ENCODE measurements around the gene CACNA1A. TPM values are rescaled to one million over a fixed set of nuclear protein-coding genes. Genes with fewer than 3 reads are reported as not detected.

The CACNA1A gene
- total and polyA plus RNA-seq, 3 experiments from 2014 or later = 0.20 to 0.42 TPM; not detected in 1

- Mint-ChIP-seq H3K4me3 (no peak overlapping the region), H3K27ac (no peak overlapping the region), H3K36me3 (no peaks in the 10 kb centered on the region), H3K9me3 (peaks cover 0 to 3% (median 0%) of the 10 kb centered on the region in 5 donors), H3K27me3 (peaks cover 17 to 37% of the 10 kb centered on the region in 2 donors), H3K4me1 (no peaks in the 10 kb centered on the region)
- no peak overlapping the region for H3K27ac ChIP-seq (ENCODE audit: low read depth, low read length)
- no peaks in the 10 kb centered on the region for H3K9me3 ChIP-seq (ENCODE audit: low read length)
- no peaks in the 10 kb centered on the region for H3K4me1 ChIP-seq (ENCODE audit: insufficient read depth, low read length)
- CTCF ChIA-PET = no interaction called here
- H3K4me3 ChIP-seq (ENCODE audit: low read length) = no peak overlapping the region
- no peaks in the 10 kb centered on the region for H3K27me3 ChIP-seq (ENCODE audit: insufficient read depth, low read length, poor library complexity, severe bottlenecking)
- no peaks in the 10 kb centered on the region for H3K36me3 ChIP-seq (ENCODE audit: insufficient read depth, low read length)
- DNase-seq = no peak
- POLR2A ChIA-PET = no interaction called here
Observed at GRCh38 chr19:13460045-13460444, 46.2 kb downstream of the CACNA1A start.

DNA sequence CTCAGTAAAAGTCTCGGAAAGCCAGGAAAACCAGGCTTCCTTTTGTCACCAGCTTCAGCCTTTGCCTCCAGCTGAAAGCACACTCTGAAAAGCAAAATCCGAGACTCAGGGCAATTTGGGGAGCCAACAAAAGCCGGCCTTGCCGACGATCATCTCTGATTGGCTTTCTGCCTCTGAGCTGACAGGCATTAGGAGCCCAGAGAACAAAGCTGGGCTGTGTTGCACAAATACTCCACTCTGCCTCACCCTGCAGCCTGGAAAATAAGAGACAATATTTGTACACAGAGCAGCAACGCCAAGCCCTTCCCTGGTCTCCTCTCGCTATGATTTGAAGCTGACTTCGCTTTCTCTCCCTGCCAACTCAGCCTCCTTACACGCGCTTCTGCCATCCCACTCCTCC is 46.9 kb downstream of the CACNA1A start:
- DNase-seq = no peak
- Mint-ChIP-seq H3K27ac (no peak overlapping the region), H3K27me3 (peaks cover 18 to 40% of the 10 kb centered on the region in 2 donors), H3K4me3 (no peak overlapping the region), H3K9me3 (peaks cover 0 to 5% (median 0%) of the 10 kb centered on the region in 5 donors), H3K36me3 (no peaks in the 10 kb centered on the region), H3K4me1 (no peaks in the 10 kb centered on the region)
- Histone ChIP-seq H3K9me3 (ENCODE audit: low read length) (no peaks in the 10 kb centered on the region), H3K27me3 (ENCODE audit: insufficient read depth, low read length, poor library complexity, severe bottlenecking) (no peaks in the 10 kb centered on the region), H3K27ac (ENCODE audit: low read depth, low read length) (no peak overlapping the region), H3K4me1 (ENCODE audit: insufficient read depth, low read length) (no peaks in the 10 kb centered on the region), H3K4me3 (ENCODE audit: low read length) (no peak overlapping the region), H3K36me3 (ENCODE audit: insufficient read depth, low read length) (no peaks in the 10 kb centered on the region)
- ChIA-PET POLR2A (no interaction called here), CTCF (no interaction called here)

GRCh38 chr19:13451434-13451995 is 54.8 kb downstream of the CACNA1A start:
- Histone ChIP-seq H3K4me1 (ENCODE audit: insufficient read depth, low read length) (no peaks in the 10 kb centered on the region), H3K9me3 (ENCODE audit: low read length) (peaks cover 8% of the 10 kb centered on the region), H3K27me3 (ENCODE audit: insufficient read depth, low read length, poor library complexity, severe bottlenecking) (no peaks in the 10 kb centered on the region), H3K4me3 (ENCODE audit: low read length) (no peak overlapping the region), H3K36me3 (ENCODE audit: insufficient read depth, low read length) (no peaks in the 10 kb centered on the region), H3K27ac (ENCODE audit: low read depth, low read length) (no peak overlapping the region)
- no peak for DNase-seq
- ChIA-PET CTCF (no interaction called here), POLR2A (no interaction called here)
- Mint-ChIP-seq H3K4me1 (no peaks in the 10 kb centered on the region), H3K27me3 (peaks cover 19 to 23% of the 10 kb centered on the region in 2 donors), H3K27ac (no peak overlapping the region), H3K9me3 (peaks cover 18 to 37% (median 36%) of the 10 kb centered on the region in 5 donors), H3K36me3 (peaks cover 0 to 3% (median 0%) of the 10 kb centered on the region in 3 donors), H3K4me3 (no peak overlapping the region)

GRCh38 chr19:13447978-13448377 is 58.3 kb downstream of the CACNA1A start:
- Mint-ChIP-seq H3K4me3 (no peak overlapping the region), H3K4me1 (no peaks in the 10 kb centered on the region), H3K9me3 (peaks cover 18 to 36% (median 33%) of the 10 kb centered on the region in 5 donors), H3K27ac (no peak overlapping the region), H3K36me3 (peaks cover 0 to 3% (median 0%) of the 10 kb centered on the region in 3 donors), H3K27me3 (peaks cover 13 to 22% of the 10 kb centered on the region in 2 donors)
- H3K4me3 ChIP-seq (ENCODE audit: low read length) = no peak overlapping the region
- no peaks in the 10 kb centered on the region for H3K4me1 ChIP-seq (ENCODE audit: insufficient read depth, low read length)
- POLR2A ChIA-PET = no interaction called here
- DNase-seq = no peak
- H3K9me3 ChIP-seq (ENCODE audit: low read length) = peaks cover 8% of the 10 kb centered on the region
- H3K27me3 ChIP-seq (ENCODE audit: insufficient read depth, low read length, poor library complexity, severe bottlenecking) = peaks cover 3% of the 10 kb centered on the region
- CTCF ChIA-PET = no interaction called here
- H3K27ac ChIP-seq (ENCODE audit: low read depth, low read length) = no peak overlapping the region
- H3K36me3 ChIP-seq (ENCODE audit: insufficient read depth, low read length) = no peaks in the 10 kb centered on the region

DNA sequence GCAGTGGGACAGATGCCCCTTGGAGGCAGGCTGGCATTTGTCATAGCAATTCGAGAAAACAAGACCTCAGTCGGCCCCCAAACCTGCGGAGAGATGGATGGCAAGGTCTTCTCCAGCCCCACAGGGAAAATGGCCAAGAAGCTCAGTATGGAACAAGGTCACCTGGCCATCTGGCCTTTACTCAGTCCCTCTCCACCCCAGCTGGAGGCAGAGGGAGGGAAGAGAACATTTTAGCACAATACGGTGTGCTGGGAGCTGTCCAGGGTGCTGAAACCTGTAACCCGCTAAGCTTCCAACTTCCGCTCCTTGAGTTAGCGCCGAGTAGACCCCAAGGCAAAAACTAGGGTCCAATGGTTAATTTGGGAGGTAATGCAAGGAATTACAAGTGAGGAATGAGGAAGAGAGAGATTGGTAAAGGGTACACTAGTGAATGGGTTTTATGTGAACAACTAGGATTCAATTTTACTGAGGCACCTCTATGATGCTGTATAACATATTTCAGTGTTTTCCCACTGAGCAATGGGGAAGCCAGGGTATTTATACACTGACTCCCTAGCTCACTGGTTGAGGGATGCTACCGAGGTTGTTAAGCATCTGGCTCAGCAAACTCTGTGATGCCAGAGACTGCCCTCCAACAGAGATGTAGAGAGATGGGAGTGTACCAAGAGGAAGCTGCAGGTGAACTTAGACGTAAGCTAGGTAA is 64.3 kb downstream of the CACNA1A start:
- Histone ChIP-seq H3K27ac (ENCODE audit: low read depth, low read length) (no peak overlapping the region), H3K27me3 (ENCODE audit: insufficient read depth, low read length, poor library complexity, severe bottlenecking) (peaks cover 3% of the 10 kb centered on the region), H3K4me1 (ENCODE audit: insufficient read depth, low read length) (no peaks in the 10 kb centered on the region), H3K9me3 (ENCODE audit: low read length) (no peaks in the 10 kb centered on the region), H3K36me3 (ENCODE audit: insufficient read depth, low read length) (no peaks in the 10 kb centered on the region), H3K4me3 (ENCODE audit: low read length) (no peak overlapping the region)
- Mint-ChIP-seq H3K9me3 (peaks cover 1 to 9% (median 5%) of the 10 kb centered on the region in 5 donors), H3K4me1 (no peaks in the 10 kb centered on the region), H3K27ac (no peak overlapping the region), H3K27me3 (peaks cover 5 to 23% of the 10 kb centered on the region in 2 donors), H3K4me3 (no peak overlapping the region), H3K36me3 (peaks cover 0 to 3% (median 0%) of the 10 kb centered on the region in 3 donors)
- CTCF ChIA-PET = interaction anchor here (0.7 kb wide), 1 partner anchor 265 kb away, joined by 3 read pairs; no protein-coding TSS in a partner anchor
- DNase-seq = peak; percentile 10 to 46 (median 20)
- POLR2A ChIA-PET = no interaction called here

DNA sequence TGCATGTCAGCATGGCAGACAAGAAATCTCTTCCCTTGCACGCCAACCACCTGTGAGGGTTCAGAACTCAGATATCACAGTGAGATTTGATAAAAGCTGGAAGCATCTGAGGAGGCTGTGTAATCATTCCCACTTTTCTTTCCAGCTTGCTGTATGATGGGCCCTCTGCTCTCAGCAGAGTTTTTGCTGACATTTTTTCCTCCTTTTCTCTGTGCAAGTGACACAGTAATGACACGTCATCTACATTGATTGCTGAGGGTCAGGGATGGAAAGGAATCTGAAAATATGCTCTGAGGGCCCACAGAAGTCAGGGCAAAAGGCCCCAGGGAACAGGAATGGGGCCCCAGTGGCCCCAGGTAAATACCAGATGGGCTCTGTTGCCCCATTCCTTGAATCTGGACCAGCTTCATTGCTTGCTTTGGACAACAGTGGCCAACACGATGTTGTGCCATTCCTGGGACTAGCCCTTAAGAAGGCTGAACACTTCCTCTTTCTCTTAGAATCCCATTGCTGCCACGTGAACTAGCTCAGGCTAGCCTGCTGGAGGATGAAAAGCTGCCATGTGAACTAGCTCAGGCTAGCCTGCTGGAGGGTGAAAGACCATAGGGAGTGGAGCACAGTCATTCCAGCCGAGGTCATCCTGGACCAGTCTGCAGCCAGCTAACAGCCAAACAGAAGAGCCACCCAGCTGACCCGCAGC is 68.2 kb downstream of the CACNA1A start:
- CTCF ChIA-PET = no interaction called here

GRCh38 chr19:13436352-13436751 is 69.9 kb downstream of the CACNA1A start:
- no peak for DNase-seq
- no peaks in the 10 kb centered on the region for H3K36me3 Mint-ChIP-seq
- H3K4me1 Mint-ChIP-seq = no peaks in the 10 kb centered on the region
- POLR2A ChIA-PET = no interaction called here
- no peaks in the 10 kb centered on the region for H3K36me3 ChIP-seq (ENCODE audit: insufficient read depth, low read length)
- no peak overlapping the region for H3K4me3 ChIP-seq (ENCODE audit: low read length)
- no peaks in the 10 kb centered on the region for H3K9me3 ChIP-seq (ENCODE audit: low read length)
- no peak overlapping the region for H3K27ac Mint-ChIP-seq
- no peak overlapping the region for H3K4me3 Mint-ChIP-seq
- H3K9me3 Mint-ChIP-seq = peaks cover 0 to 4% (median 0%) of the 10 kb centered on the region in 5 donors
- H3K27me3 Mint-ChIP-seq = peaks cover 0 to 15% of the 10 kb centered on the region in 2 donors
- H3K27me3 ChIP-seq (ENCODE audit: insufficient read depth, low read length, poor library complexity, severe bottlenecking) = no peaks in the 10 kb centered on the region
- CTCF ChIA-PET = no interaction called here
- no peak overlapping the region for H3K27ac ChIP-seq (ENCODE audit: low read depth, low read length)
- H3K4me1 ChIP-seq (ENCODE audit: insufficient read depth, low read length) = no peaks in the 10 kb centered on the region

More for the DNA sequence above, 68.2 kb downstream of the CACNA1A start:
- no peak for DNase-seq
- H3K4me1 ChIP-seq (ENCODE audit: insufficient read depth, low read length) = no peaks in the 10 kb centered on the region
- Mint-ChIP-seq H3K36me3 (no peaks in the 10 kb centered on the region), H3K27ac (no peak overlapping the region), H3K9me3 (peaks cover 0 to 9% (median 2%) of the 10 kb centered on the region in 5 donors), H3K4me3 (no peak overlapping the region), H3K4me1 (no peaks in the 10 kb centered on the region), H3K27me3 (peaks cover 4 to 12% of the 10 kb centered on the region in 2 donors)
- H3K27ac ChIP-seq (ENCODE audit: low read depth, low read length) = no peak overlapping the region
- no peaks in the 10 kb centered on the region for H3K36me3 ChIP-seq (ENCODE audit: insufficient read depth, low read length)
- POLR2A ChIA-PET = no interaction called here
- H3K27me3 ChIP-seq (ENCODE audit: insufficient read depth, low read length, poor library complexity, severe bottlenecking) = no peaks in the 10 kb centered on the region
- no peaks in the 10 kb centered on the region for H3K9me3 ChIP-seq (ENCODE audit: low read length)
- no peak overlapping the region for H3K4me3 ChIP-seq (ENCODE audit: low read length)
